ENCODE measurements around the gene TMEM108. TPM values are rescaled to one million over a fixed set of nuclear protein-coding genes. Genes with fewer than 3 reads are reported as not detected.

The TMEM108 gene
- total and polyA plus RNA-seq, 12 donors = 0.40 to 4.0 (median 1.5) TPM

DNA sequence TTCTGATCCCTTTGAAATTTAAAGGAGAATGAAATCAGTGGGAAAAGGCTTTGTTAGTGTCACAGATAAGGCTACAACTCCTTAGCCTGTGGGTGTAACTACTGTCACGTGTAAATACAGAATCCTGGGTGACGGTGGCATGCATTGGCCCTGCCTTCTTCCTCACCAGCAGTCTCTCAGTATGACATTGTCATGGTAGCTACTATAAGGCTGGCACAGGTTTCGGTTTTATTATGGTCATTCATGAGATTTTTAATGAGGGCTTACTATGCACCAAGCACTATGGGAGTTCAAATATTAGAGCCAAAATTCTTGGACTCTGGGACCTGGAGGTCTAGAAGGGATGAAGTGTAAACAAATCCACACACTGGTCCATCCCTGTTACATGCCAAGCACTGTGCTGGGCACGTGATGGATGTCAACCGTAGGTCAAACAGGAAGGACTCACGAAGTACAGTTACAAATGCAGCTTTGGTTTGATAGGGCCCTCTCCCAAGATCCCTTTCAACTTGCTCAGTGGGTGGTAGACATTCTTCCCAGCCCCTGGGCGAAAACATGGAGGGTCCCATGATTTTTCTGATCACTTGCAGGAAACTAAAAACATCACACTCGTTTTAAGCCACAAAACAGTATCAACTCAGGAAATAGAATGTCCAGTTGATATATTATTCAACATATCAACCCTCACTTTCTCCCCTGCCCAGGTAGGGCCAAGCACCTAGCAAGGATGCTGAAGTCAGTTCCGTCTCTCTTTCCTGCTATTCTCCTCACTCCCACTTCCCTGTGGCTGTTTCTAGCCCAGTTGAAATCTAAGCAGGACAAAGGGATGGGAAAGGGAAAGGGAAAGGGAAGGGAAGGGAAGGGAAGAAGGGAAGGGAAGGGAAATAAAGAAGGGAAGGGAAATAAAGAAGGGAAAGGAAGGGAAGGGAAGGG, 387.0 kb downstream of the TMEM108 start:
- no peak overlapping the region for H3K27ac ChIP-seq
- peaks cover 0 to 31% (median 13%) of the 10 kb centered on the region in 7 donors for H3K27me3 ChIP-seq
- H3K9me3 ChIP-seq = no peaks in the 10 kb centered on the region
- WGBS, 2 donors = 76 to 77% methylated on average over 9 of the region's 9 CpGs
- intact Hi-C loops (cut with DNase I) = loop anchor here in 5 of 10 donors (5.0 kb wide), 3 partner anchors 383 to 698 kb away; no protein-coding TSS in a partner anchor
- no peak for TF ChIP-seq CTCF (IDR thresholded peaks at IDR 0.05)
- no peaks in the 10 kb centered on the region for H3K36me3 ChIP-seq
- ATAC-seq = no peak
- no peak for DNase-seq
- peaks cover 0 to 5% (median 0%) of the 10 kb centered on the region in 9 donors for H3K4me1 ChIP-seq
- no peak overlapping the region for H3K4me3 ChIP-seq

DNA sequence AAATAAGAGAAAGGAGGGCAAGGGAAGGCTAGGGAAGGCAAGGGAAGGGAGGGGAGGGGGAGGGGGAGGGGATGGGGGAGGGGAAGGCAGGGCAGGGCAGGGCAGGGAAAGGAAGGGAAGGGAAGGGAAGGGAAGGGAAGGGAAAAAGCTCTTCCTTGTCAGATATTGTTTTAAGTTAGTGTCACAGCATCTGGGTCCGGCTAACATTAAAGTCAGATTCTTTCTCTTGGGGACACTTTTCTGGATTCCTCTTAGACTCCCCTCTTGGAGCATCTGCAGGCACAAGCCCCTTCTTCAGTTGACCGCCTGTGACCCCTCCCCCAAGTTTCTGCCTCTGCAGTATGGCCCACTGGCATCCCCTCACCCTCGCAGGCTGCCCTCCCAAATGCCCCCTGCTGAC, 387.7 kb downstream of the TMEM108 start:
- ATAC-seq = no peak
- Histone ChIP-seq H3K36me3 (no peaks in the 10 kb centered on the region), H3K27ac (no peak overlapping the region), H3K27me3 (peaks cover 0 to 25% (median 13%) of the 10 kb centered on the region in 7 donors), H3K4me3 (no peak overlapping the region), H3K9me3 (no peaks in the 10 kb centered on the region), H3K4me1 (peaks cover 0 to 5% (median 0%) of the 10 kb centered on the region in 9 donors)
- intact Hi-C loops (cut with DNase I) = loop anchor here in 1 of 10 donors (5.0 kb wide), 1 partner anchor 699 kb away; no protein-coding TSS in a partner anchor
- no peak for DNase-seq
- no peak for TF ChIP-seq CTCF (IDR thresholded peaks at IDR 0.05)
- 72 to 73% methylated on average over 3 of the region's 3 CpGs for WGBS, 2 donors

- Histone ChIP-seq H3K9me3 (no peaks in the 10 kb centered on the region), H3K27me3 (peaks cover 0 to 25% (median 13%) of the 10 kb centered on the region in 7 donors), H3K27ac (no peak overlapping the region), H3K36me3 (no peaks in the 10 kb centered on the region), H3K4me3 (no peak overlapping the region), H3K4me1 (peaks cover 0 to 5% (median 0%) of the 10 kb centered on the region in 9 donors)
- 45 to 50% methylated on average over 2 of the region's 2 CpGs for WGBS, 2 donors
- intact Hi-C loops (cut with DNase I) = loop anchor here in 1 of 10 donors (5.0 kb wide), 1 partner anchor 699 kb away; no protein-coding TSS in a partner anchor
- DNase-seq (no peak), ATAC-seq (no peak)
- no peak for TF ChIP-seq CTCF (IDR thresholded peaks at IDR 0.05)
Observed at GRCh38 chr3:133426721-133427120, 388.5 kb downstream of the TMEM108 start.

DNA sequence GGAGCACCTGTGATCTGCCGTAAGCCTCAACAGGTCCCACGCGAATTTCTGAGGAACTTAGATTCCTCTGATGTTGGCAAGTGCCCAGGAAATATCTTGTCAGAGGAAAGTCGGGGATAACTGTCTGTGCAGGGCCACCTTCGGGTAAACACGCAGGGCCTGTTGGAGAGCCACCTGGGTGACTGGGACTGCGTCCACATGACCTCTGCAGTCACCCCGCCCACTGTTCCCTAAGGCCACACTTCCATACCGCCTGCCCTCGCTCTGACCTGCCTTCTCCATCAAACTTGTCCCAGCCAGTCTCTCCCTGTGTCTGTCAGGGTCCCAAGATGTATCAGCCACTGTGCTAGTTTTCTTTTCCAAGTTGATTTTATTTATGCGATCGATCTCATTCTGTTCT, 390.4 kb downstream of the TMEM108 start:
- WGBS, 2 donors = 66 to 72% methylated on average over 12 of the region's 12 CpGs
- intact Hi-C loops (cut with DNase I) = loop anchor here in 1 of 10 donors (5.0 kb wide), 1 partner anchor 701 kb away; no protein-coding TSS in a partner anchor
- no peak for ATAC-seq
- DNase-seq = no peak
- H3K27me3 ChIP-seq = peaks cover 0 to 22% (median 13%) of the 10 kb centered on the region in 7 donors
- H3K9me3 ChIP-seq = no peaks in the 10 kb centered on the region
- no peak overlapping the region for H3K4me3 ChIP-seq
- H3K27ac ChIP-seq = no peak overlapping the region
- no peaks in the 10 kb centered on the region for H3K36me3 ChIP-seq
- H3K4me1 ChIP-seq = peaks cover 0 to 3% (median 0%) of the 10 kb centered on the region in 9 donors
- TF ChIP-seq CTCF (IDR thresholded peaks at IDR 0.05) = no peak
